AG04449 (cell line): ENCODE data around the gene PIK3CG.

Experiments used
- CTCF ChIA-PET: fragments of 350-600 bp; formaldehyde crosslinking; extraction: SDS; loops from one replicate; lab custom pipeline; 2021; ENCODE audit warnings: antibody characterized with exemption; lab: Yijun Ruan, JAX
- POLR2A ChIA-PET: fragments of 400-600, 350-600 bp; formaldehyde crosslinking; extraction: SDS; loops from one replicate; lab custom pipeline; 2020; ENCODE audit warnings: antibody characterized with exemption, inconsistent platforms; lab: Yijun Ruan, JAX
- DNase-seq: peaks from one replicate; pipeline ENCODE4 v3.0.0-alpha.2; 2010; ENCODE audit warnings: low read depth, low spot score
- H3K4me3 ChIP-seq: 2 replicates; pipeline ENCODE4 v1.5.1; 2011; ENCODE audit warnings: low read depth, mild to moderate bottlenecking, control low read depth, low read length
- TF ChIP-seq, protein P1 (sequence below): IDR thresholded peaks from one replicate; pipeline ENCODE4 v1.5.1; 2011; ENCODE audit warnings: mild to moderate bottlenecking, moderate library complexity, low read length, control low read depth, inconsistent platforms; ENCODE audit not compliant: insufficient read depth; ENCODE audit errors: missing control alignments

The PIK3CG gene

DNA sequence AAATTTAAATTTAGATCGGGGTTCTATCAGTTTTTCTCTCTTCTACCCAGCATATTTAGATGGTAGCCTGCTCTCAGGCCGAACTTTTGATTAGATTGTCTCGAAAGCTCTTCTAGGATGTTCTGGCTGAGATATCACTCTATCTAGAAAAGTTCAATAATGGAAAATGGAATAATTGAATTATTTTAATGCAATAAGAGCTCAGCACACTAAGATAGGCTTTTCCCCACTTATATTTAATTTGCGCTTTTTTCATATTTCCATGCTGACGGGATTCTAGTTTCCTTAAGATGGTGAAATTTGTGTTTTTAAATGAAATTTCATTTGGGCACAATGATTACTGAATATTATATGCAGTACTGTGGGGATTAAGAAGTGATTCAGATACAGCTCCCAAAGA, 73.7 kb downstream of the PIK3CG start:
- ChIA-PET CTCF (interaction anchor here (1.0 to 1.8 kb wide), 4 partner anchors 9 to 210 kb away, joined by 3 to 11 read pairs (median 3); no protein-coding TSS in a partner anchor), POLR2A (no interaction called here)
- TF ChIP-seq, protein P1, sequence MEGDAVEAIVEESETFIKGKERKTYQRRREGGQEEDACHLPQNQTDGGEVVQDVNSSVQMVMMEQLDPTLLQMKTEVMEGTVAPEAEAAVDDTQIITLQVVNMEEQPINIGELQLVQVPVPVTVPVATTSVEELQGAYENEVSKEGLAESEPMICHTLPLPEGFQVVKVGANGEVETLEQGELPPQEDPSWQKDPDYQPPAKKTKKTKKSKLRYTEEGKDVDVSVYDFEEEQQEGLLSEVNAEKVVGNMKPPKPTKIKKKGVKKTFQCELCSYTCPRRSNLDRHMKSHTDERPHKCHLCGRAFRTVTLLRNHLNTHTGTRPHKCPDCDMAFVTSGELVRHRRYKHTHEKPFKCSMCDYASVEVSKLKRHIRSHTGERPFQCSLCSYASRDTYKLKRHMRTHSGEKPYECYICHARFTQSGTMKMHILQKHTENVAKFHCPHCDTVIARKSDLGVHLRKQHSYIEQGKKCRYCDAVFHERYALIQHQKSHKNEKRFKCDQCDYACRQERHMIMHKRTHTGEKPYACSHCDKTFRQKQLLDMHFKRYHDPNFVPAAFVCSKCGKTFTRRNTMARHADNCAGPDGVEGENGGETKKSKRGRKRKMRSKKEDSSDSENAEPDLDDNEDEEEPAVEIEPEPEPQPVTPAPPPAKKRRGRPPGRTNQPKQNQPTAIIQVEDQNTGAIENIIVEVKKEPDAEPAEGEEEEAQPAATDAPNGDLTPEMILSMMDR = no peak
- DNase-seq = no peak
- H3K4me3 ChIP-seq = no peak overlapping the region

DNA sequence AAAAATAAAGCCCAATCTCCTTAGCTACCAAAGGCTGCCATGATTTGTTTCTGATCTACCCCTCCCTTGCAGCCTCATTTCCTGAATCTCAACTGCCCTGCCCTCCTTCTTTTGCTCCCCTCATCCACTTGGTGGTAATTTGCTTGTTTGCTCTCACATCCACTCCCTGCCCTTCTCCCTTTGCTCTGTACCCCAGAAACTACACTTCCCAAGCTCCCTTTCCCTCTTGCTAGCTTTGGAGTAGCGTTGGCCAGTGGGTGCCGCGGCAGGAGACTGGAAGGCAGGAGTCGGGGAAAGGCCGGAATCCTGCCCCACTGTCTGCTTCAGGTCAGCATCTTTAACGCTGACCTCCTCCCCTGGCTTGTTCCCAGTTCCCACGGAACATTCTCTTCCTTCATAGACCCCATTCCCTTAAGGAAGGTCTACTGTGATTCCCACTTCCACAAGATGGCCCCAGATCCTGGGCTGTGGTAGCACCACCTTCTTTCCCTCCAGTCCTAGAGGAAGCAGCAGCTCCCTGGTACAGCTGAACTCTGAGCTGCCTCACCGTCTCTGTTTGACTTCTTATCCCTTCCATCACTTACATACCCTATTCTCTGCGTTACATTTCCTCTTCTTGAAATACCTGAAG, 79.1 kb downstream of the PIK3CG start:
- DNase-seq = no peak

DNA sequence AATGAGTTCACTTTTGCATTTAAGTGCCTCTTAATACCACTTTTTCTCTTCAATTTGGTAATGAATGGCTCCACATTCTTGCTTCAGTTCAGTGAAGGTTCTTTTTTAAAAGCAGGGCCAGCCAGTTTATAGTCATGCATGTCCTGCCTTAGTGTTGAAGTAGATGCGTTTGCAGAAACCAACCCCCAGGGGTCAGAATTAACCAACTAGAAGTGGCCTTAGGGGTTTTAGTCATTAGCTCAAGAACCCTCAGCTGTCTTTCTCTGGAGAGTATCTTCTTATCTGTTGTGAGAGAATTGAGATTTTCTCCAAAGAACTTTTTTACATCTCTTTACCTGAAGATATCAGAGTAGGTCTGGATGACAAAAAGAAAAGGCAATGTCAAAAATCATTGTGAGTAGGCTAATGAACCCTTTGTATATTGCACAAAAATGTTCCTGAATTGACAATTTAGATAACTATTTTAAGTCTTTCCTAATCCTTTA, 82.2 kb downstream of the PIK3CG start:
- POLR2A ChIA-PET = no interaction called here
- CTCF ChIA-PET = interaction anchor here (0.6 to 12.4 kb wide), 25 partner anchors 8 to 932 kb away, joined by 3 to 340 read pairs (median 4); no protein-coding TSS in a partner anchor
- no peak overlapping the region for H3K4me3 ChIP-seq
- DNase-seq = peak; percentile 38
- TF ChIP-seq, protein P1 = peak; percentile 61

More for the DNA sequence above, 79.1 kb downstream of the PIK3CG start:
- H3K4me3 ChIP-seq = no peak overlapping the region
- ChIA-PET POLR2A (no interaction called here), CTCF (interaction anchor here (0.9 to 12.4 kb wide), 2 partner anchors 13 to 205 kb away, joined by 3 to 340 read pairs; no protein-coding TSS in a partner anchor)
- TF ChIP-seq, protein P1 = no peak

DNA sequence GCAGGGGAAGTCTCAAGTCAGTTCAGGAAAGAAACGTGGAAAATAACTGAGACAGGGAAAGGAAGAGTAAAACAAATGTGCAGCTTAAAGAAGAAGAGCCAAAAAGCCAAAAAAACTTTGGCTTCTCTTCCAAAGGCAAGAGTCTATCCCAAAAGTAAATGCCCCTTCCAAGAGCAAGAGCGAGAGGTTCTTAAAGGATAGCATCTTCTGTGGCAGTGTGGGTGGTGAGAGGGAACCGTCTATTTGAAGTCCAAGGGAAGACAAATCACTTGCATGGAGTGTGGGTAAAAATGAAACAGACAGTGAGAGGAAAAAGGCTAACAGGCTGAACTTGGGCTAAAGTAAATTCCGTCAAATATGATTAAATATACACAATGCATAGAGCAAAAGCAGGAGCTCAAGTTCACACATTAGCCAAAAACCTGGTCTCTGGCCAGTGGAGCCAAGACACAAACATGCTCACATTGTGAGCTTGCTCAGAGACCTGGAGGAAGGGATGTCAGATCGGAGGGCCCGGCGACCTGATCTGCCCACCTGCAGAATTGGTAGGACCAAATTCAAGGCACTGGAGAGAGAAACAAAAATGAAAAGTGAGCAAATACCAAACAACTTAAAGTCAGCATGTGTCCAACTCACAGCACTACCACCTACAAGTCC, 87.0 kb downstream of the PIK3CG start:
- ChIA-PET CTCF (interaction anchor here (12.4 kb wide), 1 partner anchor 197 kb away, joined by 340 read pairs; no protein-coding TSS in a partner anchor), POLR2A (no interaction called here)
- no peak overlapping the region for H3K4me3 ChIP-seq
- no peak for DNase-seq
- TF ChIP-seq, protein P1 = no peak

DNA sequence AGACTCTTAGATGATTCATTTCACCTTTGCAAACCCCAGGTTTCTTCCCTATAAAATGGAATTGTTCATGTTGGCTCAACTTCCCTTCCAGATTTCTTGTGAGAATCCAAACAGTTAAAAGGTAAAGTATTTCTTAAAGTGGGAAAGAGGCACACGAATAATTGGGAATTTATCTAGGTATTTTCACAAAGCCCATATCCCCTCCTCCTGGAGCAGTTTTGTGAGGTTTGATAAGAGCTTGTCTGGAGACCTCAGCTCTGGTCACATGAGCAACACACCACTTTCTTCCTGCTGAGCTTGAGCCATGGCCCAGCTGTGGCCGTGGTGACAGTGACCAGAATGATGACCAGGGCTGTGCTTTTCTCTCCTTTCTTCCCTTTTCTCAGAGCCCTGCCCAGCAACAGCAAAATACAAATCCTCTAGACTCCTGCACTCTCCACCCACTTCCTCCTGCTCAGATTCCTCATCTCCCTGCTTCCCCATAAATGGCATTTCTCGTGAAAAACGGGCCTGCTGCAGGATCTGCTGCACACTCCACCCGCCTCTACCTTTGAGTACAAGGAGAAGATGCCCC, 87.7 kb downstream of the PIK3CG start:
- H3K4me3 ChIP-seq = no peak overlapping the region
- TF ChIP-seq, protein P1 = no peak
- ChIA-PET CTCF (interaction anchor here (12.4 kb wide), 1 partner anchor 196 kb away, joined by 340 read pairs; no protein-coding TSS in a partner anchor), POLR2A (no interaction called here)
- no peak for DNase-seq
